Upper lobe of left lung (tissue), 4 donors: ENCODE data around the gene STYK1.

Experiments
- POLR2A ChIP-seq, 4 donors: fragments of 450-650 bp; IDR thresholded peaks; one replicate each; pipeline ENCODE4 v1.5.1; 2016 to 2017; ENCODE audit warnings: antibody characterized with exemption in 4 of 4, mild to moderate bottlenecking in 2 of 4
- POLR2AphosphoS5 ChIP-seq, 2 donors: sonication (generic); formaldehyde crosslinking; IDR thresholded peaks; one replicate each; pipeline ENCODE4 v1.5.1; 2017; ENCODE audit warnings: antibody characterized with exemption in 2 of 2

DNA sequence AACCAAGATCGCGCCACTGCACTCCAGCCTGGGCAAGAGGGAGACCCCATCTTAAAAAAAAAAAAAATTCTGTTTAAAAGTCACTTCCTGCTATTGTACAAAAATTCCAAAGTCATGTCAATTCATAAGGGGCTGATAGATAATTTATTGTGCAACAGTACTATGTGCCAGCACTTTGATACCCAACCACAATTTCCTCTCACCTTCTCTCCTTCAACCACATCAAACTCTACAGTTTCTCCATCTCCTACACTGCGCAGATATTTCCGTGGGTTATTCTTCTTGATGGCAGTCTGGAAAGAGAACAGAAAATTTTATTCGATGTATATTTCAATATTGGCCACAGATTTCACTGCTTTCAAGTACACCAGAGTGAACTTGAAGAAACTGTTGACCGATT lies 41.6 kb upstream of the STYK1 start:
- TF ChIP-seq POLR2AphosphoS5 (IDR thresholded peaks at IDR 0.05) (no peak), POLR2A (IDR thresholded peaks at IDR 0.05) (no peak)
